Activated CD4-positive, alpha-beta T cell treated with anti-CD3 and anti-CD28 coated beads, Interleukin-10, Interleukin-2, amounts not matched to agents 100 ng/mL and 50 ng/mL, durations not matched to agents 16 hours and 8 hours (primary cell): ENCODE data around the gene ZNF280C.
A peak's percentile ranks its signal among the peaks of the same experiment; 100 is the strongest.

ENCODE experiments used
- DNase-seq: peaks from one replicate; pipeline ENCODE4 v3.0.0-alpha.2; 2020

The ZNF280C gene

DNA sequence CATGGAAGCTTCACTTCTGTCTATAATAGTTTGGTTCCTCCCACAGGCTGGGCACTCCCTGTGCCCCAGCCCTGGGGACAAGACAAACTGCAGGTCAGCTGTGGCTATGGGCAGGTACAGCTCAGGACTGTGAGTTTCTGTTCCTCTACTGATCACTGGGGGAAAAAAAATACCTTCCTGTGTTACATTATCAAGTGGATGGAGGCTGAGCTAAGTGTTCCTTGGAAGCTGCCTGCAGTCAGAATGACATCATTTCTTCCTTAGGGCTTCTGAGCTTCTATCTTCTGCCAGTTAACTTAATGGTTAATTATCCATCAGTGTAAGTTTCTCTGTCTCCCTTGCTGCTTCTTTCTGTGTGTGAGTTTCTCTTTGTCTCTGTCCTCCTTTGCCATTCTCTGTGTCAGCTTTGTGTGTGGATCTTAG lies 92.3 kb downstream of the ZNF280C start:
- DNase-seq: no peak

DNA sequence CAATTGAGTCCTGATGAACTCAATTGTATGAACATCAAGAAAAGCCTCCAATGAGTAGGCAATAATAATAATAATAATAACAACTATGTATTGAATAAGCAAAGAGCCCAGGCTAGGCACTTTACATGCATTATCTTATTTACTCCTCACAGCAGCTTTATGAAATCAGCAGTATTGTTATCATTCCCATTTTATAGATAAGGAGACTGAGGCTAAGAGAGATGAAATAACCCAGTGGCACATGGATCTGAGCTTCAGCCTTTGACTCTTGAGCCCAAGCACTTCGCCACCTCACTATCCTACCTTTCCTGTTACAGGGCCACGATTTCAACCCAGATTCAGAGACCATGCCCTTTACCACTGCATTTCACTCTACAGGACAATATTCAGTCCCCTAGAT lies 93.8 kb downstream of the ZNF280C start:
- DNase-seq: no peak

DNA sequence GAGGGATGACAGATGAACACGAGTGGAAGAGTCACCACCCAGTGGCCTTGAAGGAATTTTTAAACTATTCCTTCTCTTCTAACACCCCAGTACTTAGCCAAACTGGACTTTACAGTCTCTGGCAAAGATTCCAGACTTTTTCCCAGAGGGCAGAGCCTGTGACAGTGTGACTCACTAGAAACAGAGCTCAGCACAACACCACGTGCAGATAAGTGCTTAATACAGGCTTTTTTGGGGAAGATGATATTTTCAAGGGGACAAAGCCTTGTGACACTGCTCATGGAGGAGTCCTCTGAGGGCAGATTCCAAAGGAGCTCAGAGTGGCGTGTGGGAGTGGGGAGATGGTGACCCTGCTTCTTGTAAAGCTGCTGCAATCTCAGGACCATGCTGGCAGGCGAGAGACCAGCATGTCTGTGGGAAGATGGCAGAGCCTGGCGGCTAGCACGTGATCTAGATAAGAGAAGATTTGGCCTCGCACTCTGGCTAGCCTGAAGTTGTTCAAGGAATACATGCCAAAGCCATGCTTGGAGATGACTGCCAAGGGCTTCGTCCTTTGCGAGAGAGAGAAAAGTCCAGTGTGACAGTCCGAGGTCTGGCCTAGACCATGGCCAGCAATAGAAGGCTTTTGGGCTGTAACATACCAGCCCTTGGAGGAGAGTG lies 94.5 kb downstream of the ZNF280C start:
- DNase-seq: no peak

DNA sequence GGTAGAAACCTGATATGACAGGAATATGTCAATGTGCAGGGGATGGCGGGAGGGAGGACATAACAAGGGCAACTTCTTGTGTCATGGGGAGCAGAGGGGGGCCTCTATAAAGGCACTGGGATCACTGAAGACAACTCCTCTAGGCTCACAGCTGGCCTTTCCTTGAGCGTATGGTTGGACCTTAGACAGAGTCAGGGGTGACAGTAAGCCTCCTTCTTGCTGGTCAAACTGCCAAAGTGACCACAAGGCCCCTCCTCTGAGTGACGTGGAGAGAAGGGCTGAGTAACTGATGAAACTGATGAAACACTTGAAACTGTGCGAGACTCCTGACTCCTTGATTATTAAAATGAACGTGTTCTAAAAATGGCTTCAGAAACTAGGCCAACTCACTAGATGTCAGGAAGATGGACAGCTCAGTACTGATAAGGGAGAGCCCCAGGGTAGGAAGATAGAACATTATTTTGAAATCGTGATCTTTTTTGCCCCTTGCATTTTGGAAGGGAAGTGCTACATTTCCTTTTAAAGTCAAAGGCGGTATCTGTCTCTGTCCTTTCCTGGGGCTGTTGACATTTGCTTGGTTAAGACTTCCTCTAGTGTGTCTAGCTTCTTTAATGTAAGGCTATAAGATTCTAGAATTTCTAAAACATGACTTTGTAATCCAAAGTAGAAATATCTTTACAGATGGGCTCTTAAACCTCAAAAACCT lies 95.4 kb downstream of the ZNF280C start:
- DNase-seq: peak; percentile 85

DNA sequence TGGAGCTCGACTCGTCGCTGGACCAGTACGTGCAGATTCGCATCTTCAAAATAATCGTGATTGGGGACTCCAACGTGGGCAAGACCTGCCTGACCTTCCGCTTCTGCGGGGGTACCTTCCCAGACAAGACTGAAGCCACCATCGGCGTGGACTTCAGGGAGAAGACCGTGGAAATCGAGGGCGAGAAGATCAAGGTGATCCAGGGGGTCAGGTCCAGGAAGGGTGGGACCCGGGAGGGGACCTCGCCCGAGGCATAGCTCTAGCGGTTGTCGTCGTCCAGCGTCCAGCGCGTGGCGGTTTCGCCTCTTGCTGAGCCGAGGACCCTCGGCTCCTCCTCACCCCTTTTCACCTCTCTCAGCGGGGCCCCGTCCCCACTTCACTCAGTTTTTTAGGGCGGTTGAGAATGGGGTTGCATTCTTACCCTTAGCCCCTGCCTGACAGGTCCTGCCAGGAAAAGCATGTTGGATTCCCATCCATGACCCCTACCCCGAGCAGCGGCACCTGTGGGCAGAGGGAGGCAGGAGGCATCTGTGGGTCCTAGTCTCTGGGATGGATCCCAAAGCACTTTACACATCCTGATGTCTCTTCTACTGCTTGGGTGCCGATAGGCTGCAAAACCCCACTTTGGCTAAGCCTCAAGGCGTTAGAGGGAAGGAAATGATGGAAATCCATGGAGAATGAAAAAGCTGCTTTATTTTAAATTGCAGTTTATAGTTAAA lies 96.4 kb downstream of the ZNF280C start:
- DNase-seq: no peak

DNA sequence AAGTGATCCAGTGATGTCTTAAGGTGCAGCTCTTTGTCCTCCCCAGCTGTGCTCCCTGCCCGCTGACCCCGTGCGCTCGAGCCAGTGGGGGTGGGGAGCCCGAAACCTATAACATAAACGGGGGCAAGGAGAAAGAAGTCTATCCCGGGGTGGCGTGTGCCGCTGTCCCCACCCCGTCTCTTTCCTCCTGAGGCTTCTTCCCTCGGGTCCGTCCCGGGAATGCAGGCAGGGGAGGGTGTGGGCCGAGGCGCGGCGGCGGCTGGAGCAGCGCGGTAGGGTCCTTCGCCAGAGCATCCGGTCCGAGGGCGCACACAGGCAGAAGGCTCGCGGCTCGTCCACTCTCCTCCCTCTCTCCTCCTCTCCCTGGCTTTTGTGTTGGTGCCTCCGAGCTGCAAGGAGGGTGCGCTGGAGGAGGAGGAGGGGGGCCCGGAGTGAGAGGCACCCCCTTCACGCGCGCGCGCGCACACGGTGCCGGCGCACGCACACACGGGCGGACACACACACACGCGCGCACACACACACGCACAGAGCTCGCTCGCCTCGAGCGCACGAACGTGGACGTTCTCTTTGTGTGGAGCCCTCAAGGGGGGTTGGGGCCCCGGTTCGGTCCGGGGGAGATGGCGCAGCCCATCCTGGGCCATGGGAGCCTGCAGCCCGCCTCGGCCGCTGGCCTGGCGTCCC lies 97.1 kb downstream of the ZNF280C start, which contains the start of gene RAB33A:
Gene RAB33A, plus strand, starts transcription at position 517 of the 681 bp plus-strand sequence. Its CDS starts 101 bp downstream, at position 618.
- peak; percentile 65 for DNase-seq

DNA sequence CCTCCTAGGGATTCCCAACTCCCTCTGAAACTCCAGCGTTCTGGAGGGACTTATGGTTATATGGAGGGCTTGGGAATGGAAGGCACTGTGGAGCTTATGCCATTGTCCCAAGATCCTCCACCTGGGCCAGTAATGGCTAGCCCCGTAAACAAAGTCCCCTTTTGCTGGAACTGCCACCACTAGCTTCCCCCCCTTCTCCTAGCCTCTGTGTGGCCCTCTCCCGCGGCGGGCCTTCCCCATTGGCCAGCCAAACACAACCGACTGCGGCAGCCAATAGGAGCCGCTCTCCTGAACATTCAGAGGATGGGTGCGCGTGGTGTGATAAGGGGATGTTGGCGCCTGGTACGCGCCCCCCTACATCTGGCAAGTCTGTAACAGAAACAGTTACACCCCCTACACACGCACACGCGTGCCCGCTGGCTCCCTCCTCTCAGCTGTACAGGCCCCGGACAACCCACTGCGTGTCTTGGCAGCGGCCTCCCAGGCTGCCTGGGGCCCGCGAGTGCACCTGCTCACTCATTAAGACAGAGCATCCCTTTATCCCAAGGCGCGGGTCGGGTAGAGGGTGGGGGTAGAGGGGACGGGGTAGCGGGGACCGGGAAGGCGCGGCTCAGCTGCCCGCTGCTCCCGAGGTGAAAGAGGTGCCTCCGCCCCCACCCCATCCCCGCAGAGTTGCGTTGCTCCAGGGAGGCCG lies 97.8 kb downstream of the ZNF280C start:
- peak; percentile 86 for DNase-seq

DNA sequence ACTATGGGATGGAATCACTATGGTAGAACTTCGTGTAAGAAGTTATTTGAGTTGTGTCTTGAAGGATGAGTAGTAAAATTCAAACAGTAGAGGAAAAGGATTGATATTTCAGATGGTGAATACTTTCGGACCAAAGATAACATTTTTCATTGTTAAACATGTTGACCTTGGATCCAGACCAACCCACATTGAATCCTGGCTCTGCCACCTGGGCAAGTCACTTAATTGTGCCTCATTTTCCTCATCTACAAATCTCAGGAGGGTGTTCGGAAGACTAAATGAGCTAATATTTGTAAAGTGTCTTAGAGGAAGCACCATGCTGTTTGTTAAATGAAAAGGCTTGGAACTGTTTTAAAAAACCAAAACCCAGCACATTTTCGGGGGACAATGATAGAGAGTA lies 101.7 kb downstream of the ZNF280C start:
- no peak for DNase-seq

DNA sequence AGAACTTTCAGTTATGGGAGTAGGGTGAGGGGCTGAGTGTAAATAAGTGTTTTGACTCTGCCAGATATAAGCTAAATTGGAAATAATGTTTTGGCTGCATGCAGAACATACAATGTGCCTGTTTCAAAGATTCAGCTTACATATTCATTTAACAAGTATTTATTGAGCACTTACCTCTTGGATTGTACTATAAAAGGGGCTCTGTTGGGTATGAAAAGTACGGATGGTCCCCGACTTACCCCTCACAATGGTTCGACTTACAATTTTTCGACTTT lies 102.3 kb downstream of the ZNF280C start:
- no peak for DNase-seq

DNA sequence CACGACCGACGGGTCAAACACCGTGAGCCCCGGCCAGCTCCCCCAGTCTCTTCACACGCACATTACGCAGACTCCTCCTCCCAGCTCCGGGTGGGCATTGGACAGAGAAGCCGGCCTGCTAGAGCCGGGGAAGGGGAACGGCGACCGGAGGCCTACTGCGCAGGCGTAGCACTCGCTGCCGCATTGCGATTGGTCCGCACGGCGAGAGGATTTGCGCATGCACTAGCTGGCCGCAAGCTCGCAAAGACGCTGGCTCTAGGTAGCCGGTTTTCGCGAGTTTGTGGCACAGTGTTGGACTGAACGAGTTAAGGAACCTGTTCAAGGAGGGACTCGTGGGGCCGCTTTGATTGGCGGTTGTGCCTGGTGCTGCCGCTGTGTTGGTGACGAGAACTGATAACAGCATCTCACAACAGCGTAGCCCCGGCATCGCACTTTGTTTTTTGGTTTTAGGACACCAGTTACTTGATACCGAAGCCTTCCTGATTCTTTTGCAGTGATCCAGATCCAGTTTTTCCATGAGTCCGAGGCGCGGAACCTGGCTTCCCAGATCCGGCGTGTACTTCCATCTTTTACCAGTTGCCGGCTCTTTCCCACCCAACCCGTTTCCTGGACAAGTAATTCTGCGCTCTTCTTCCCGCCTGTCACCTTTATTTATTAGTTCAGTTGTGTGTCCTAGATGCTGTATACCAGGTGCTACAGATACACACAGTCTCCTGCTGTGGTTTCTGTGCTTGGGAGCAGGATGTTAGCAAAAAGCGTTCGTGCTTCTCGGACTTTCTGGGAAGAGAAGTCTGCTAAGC lies 102.8 kb downstream of the ZNF280C start, which contains the start of gene AIFM1:
Gene AIFM1, minus strand, starts transcription at position 139 of the 800 bp plus-strand sequence. CDS start 185 bp downstream, outside the sequence.
- peak; percentile 95 for DNase-seq

DNA sequence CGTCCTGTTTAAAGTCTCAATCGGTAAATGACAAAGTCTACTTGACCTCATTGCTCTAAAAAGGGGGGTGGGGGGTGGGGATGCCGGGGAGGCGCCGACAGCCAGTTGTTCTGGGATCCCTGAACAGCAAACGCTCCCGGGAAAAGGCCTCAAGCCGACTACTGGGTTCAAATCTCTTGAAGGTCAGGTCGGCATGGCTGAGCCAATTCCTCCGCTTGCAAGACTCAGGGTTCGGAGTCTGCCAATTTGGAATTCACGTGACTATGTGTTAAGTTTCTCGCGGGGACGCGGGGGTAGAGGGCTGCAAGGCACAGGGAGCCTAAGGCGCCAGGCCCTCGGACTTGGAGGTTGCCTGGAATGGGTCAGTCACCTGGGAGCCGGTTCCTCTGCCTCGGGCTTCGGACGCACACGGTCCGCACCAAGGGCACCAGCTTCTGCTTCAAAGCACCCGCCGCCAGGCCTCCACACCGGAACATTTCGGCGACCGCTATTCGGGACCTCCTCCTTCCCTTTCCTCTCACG lies 103.5 kb downstream of the ZNF280C start:
- peak; percentile 23 for DNase-seq

DNA sequence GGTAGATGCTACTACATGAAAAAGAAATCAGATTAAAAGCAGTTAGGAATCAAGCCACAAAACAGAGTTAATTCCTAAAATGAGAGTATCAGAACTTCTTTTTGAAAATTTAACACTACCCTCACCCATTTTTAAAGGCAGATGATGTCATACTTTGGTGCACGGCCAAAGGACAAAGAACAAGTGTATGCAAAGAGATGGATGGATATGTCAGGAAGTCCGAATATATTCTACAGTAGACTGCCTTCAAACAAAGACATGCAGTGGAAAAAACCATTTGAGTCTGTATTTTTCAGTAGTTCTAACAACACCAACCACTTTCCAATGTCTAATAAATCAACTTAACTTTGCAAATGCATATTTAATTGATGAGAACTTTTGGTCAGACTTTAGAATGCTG lies 105.3 kb downstream of the ZNF280C start:
- no peak for DNase-seq

DNA sequence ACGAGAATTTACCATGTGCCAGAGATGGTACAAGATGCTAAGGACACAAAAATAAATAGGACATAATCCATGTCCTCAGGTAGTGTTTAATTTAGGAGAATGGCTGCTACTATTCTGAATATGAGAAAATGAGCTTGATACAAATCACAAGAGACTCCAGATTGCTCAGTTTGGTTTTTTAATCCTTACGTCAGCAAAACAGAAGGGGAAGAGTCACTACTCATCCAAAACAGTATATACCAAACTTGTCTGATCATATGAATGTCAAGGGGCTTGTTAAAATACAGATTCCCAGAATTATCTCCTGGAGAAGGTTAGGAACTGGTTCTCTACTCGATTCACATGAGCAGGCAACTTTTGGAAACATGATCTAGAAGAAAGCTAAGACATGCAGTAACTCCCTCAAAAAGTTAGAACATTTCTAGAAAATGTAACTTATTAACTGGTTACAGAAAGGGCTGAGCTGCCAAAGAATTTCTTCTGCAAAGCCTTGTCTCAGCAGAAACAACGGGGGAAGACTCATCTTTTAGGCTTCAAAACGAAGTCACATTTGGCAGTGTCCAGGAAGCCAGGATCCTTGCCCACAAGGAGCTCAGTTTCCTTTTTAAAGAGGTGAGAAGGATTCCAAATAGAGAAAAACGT lies 106.5 kb downstream of the ZNF280C start:
- DNase-seq: no peak

DNA sequence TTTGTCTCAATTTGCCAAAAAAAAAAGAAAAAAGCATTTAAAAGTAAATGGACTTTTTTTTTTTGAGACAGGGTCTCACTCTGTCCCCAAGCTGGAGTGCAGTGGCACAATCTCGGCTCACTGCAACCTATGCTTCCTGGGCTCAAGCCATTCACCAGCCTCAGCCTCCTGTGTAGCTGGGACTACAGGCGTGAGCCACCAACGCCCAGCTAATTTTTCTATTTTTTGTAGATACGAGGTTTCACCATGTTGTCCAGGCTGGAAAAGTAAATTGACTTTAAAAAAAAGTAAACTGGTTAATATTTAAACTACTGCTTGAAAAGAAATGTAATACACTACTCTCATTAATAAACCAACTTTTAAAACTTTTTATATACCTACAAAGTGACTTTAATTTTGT lies 108.9 kb downstream of the ZNF280C start:
- DNase-seq: no peak

DNA sequence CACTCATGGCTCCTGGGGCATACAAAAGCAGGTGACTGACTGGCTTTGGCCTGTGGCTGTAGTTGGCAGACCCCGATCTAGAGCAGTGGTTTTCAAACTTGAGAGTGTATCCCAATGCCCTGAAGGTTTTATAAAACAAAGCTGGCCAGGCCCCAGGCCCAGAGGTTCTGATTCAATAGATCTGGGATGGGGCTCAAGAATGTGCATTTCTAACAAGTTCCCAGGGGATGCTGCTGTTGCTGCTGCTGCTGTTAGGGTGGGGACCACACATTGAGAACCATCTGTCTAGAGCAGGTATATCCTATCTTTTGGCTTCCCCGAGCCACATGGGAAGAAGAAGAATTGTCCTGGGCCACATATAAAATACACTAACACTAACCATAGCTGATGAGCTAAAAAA lies 110.4 kb downstream of the ZNF280C start:
- DNase-seq: no peak

DNA sequence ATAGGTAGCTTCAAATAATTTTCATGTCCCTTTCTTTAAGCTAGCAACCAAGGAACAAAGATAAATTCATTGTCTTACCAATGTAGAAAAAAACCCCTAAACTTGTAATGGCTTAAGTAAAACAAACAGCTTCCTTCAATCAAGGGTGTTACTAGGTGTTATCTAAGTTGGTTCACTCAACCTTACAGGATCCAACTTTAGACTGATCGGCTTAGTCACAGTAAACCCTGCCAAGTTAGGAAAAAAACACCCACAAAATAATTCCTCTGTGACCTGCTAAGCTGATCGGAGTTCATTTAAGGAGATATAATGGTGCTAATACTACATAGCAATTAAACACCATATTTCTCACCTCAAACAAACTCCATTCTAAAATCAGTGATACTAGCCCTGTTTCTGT lies 113.1 kb downstream of the ZNF280C start:
- DNase-seq: no peak
